ENCODE data around the gene NFIX. TPM values are rescaled to one million over a fixed set of nuclear protein-coding genes. Genes with fewer than 3 reads are reported as not detected.

Gene NFIX
- total and polyA plus RNA-seq, 9 of the 15 experiments (the other 6 are each of a cell fraction or from before 2014, with no cell fraction given): 0.28 to 26.8 (median 5.4) TPM

DNA sequence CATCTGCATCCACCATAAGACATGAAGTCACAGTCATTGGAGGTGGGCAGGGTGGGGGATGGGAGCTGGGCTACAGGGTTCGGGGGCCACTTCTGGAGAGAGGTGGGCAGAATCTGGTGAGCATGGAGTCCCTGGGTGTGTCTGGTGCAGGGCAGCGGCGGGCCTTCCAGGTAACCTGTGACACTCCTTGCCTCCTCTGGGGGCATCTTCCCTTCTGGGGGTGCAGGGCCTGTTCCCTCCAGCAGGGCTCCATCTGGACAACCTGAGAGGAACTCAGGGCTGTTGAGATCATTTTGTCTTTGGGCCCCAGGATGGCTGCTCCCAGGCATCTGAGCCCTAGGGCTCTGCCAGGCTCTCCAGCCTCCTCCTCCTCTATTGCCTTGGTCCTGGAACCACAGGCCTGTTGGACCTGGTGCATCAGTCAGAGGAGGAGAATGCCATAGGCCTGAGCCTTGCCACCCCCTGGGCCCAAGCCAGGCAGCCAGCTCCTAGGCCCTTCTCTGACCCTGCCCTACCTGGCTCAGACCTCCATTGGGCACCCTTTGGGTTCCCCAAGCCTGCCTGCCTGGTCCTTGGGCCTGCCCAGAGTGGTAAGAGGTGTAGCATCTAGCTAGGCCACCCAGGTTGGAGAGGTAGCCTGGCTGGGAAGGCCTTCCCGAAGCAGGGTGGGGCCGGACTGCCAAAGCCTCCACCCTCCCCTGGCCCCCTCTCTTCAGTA is 94.0 kb downstream of the NFIX start:
- intact Hi-C loops (cut with micrococcal nuclease) (no loop called here), in situ Hi-C loops (cut with MboI) (no loop called here)
- DNase-seq (ENCODE audit: extremely low read depth in 1 of 4, low spot score in 3 of 4): peak; percentile 44 to 64 (median 50)
- H3K9ac ChIP-seq (ENCODE audit: insufficient read depth in 1 of 2, low read depth in 2 of 2, low read length in 2 of 2): 0 out of 4 replicates have a peak overlapping the region, but pooled peaks of 1 of the 2 experiments have one; percentile 19
- no peaks in the 10 kb centered on the region for H3K27me3 ChIP-seq (ENCODE audit: control insufficient read depth in 2 of 2, insufficient read depth in 2 of 2, low read length in 2 of 2)
- TF ChIP-seq DMBX1 (CRISPR knock-in tag; IDR thresholded peaks at IDR 0.05; ENCODE audit: borderline replicate concordance) (no peak), SMC3 (conservative IDR thresholded peaks at IDR 0.05; ENCODE audit: insufficient read depth, low read depth, low read length) (peak; percentile 38; the same call in 1 of the 2 replicates)
- TF ChIP-seq, protein P1, sequence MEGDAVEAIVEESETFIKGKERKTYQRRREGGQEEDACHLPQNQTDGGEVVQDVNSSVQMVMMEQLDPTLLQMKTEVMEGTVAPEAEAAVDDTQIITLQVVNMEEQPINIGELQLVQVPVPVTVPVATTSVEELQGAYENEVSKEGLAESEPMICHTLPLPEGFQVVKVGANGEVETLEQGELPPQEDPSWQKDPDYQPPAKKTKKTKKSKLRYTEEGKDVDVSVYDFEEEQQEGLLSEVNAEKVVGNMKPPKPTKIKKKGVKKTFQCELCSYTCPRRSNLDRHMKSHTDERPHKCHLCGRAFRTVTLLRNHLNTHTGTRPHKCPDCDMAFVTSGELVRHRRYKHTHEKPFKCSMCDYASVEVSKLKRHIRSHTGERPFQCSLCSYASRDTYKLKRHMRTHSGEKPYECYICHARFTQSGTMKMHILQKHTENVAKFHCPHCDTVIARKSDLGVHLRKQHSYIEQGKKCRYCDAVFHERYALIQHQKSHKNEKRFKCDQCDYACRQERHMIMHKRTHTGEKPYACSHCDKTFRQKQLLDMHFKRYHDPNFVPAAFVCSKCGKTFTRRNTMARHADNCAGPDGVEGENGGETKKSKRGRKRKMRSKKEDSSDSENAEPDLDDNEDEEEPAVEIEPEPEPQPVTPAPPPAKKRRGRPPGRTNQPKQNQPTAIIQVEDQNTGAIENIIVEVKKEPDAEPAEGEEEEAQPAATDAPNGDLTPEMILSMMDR (IDR thresholded peaks at IDR 0.05 in 2 of 3, conservative IDR thresholded peaks at IDR 0.05 in 1 of 3; ENCODE audit: insufficient read depth in 2 of 3, low read depth in 1 of 3, low read length in 3 of 3): peak; percentile 63 to 99 (median 80)
- TF ChIP-seq, protein P2, sequence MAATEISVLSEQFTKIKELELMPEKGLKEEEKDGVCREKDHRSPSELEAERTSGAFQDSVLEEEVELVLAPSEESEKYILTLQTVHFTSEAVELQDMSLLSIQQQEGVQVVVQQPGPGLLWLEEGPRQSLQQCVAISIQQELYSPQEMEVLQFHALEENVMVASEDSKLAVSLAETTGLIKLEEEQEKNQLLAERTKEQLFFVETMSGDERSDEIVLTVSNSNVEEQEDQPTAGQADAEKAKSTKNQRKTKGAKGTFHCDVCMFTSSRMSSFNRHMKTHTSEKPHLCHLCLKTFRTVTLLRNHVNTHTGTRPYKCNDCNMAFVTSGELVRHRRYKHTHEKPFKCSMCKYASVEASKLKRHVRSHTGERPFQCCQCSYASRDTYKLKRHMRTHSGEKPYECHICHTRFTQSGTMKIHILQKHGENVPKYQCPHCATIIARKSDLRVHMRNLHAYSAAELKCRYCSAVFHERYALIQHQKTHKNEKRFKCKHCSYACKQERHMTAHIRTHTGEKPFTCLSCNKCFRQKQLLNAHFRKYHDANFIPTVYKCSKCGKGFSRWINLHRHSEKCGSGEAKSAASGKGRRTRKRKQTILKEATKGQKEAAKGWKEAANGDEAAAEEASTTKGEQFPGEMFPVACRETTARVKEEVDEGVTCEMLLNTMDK (IDR thresholded peaks at IDR 0.05; ENCODE audit: borderline replicate concordance, insufficient read depth, low read depth, low read length, poor library complexity, severe bottlenecking): peak; percentile 70
- TF ChIP-seq, protein P3, sequence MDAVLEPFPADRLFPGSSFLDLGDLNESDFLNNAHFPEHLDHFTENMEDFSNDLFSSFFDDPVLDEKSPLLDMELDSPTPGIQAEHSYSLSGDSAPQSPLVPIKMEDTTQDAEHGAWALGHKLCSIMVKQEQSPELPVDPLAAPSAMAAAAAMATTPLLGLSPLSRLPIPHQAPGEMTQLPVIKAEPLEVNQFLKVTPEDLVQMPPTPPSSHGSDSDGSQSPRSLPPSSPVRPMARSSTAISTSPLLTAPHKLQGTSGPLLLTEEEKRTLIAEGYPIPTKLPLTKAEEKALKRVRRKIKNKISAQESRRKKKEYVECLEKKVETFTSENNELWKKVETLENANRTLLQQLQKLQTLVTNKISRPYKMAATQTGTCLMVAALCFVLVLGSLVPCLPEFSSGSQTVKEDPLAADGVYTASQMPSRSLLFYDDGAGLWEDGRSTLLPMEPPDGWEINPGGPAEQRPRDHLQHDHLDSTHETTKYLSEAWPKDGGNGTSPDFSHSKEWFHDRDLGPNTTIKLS (IDR thresholded peaks at IDR 0.05; ENCODE audit: borderline replicate concordance, low read depth): no peak
- TF ChIP-seq, protein P4, sequence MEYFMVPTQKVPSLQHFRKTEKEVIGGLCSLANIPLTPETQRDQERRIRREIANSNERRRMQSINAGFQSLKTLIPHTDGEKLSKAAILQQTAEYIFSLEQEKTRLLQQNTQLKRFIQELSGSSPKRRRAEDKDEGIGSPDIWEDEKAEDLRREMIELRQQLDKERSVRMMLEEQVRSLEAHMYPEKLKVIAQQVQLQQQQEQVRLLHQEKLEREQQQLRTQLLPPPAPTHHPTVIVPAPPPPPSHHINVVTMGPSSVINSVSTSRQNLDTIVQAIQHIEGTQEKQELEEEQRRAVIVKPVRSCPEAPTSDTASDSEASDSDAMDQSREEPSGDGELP (CRISPR knock-in tag; IDR thresholded peaks at IDR 0.05; ENCODE audit: borderline replicate concordance): peak; percentile 41; the same call in 1 of the 2 replicates
- H3K36me3 ChIP-seq (ENCODE audit: control insufficient read depth, insufficient read depth, low read length): peaks cover 5% of the 10 kb centered on the region; the same call in 1 of the 3 replicates
- H2AFZ ChIP-seq (ENCODE audit: low read depth, low read length): no peak overlapping the region
- ATAC-seq: peak; percentile 80
- H4K20me1 ChIP-seq (replicated peaks; ENCODE audit: control insufficient read depth, insufficient read depth, low read length): no peaks in the 10 kb centered on the region
- no peak overlapping the region for H3K27ac ChIP-seq (ENCODE audit: extremely low read depth, low read depth, low read length)
- CTCF ChIA-PET (ENCODE audit: low intra/inter-chr PET ratio): interaction anchor here (2.1 kb wide), 1 partner anchor 112 kb away, joined by 12 read pairs; no protein-coding TSS in a partner anchor
- BruUV-seq (replicated peaks): no TSS peak
- POLR2A ChIA-PET: interaction anchor here (0.6 to 1.6 kb wide), 4 partner anchors 10 to 624 kb away, joined by 3 to 6 read pairs (median 4); no protein-coding TSS in a partner anchor
- H3K9me1 ChIP-seq (ENCODE audit: control insufficient read depth, insufficient read depth, low read length): no peaks in the 10 kb centered on the region
- WGBS (ENCODE audit: insufficient coverage, low coverage, missing lambda C conversion rate): 69% methylated on average over 5 of the region's 5 CpGs
- FAIRE-seq: no peak
- no peak overlapping the region for H3K4me2 ChIP-seq (ENCODE audit: insufficient read depth, low read length)
- no peak overlapping the region for H3K4me3 ChIP-seq
- H3K4me1 ChIP-seq (replicated peaks in 1 of 2; ENCODE audit: control insufficient read depth in 2 of 2, insufficient read depth in 2 of 2, low read length in 2 of 2): peaks cover 5 to 53% of the 10 kb centered on the region in 2 experiments; a peak in 4 of 5 replicates
- H3K9me3 ChIP-seq (replicated peaks; ENCODE audit: control insufficient read depth, insufficient read depth, low read depth, low read length): no peaks in the 10 kb centered on the region
- H3K79me2 ChIP-seq (ENCODE audit: control insufficient read depth, insufficient read depth, low read length): no peaks in the 10 kb centered on the region
